ENCODE data around the gene PRPF8.

GRCh38 chr17:1716912-1717695 lies 32.4 kb upstream of the PRPF8 start:
- no peak for TF ChIP-seq CTCF (IDR thresholded peaks at IDR 0.05; ENCODE audit: insufficient read depth, low read length)
- TF ChIP-seq REST (IDR thresholded peaks at IDR 0.05; ENCODE audit: insufficient replicate concordance, low read depth), result no peak
